Esophagus squamous epithelium (tissue), 5 donors: ENCODE results near the gene ALG5. TPM values are rescaled to one million over a fixed set of nuclear protein-coding genes. Genes with fewer than 3 reads are reported as not detected.

Source experiments
- DNase-seq: peaks from one replicate; lab custom pipeline; 2025; lab: John Stamatoyannopoulos, UW
- H3K27ac ChIP-seq, 4 donors: fragments of 200-600 bp; sonication (generic); one replicate each; pipeline ENCODE4 v1.5.1; 2016 to 2019; ENCODE audit warnings: mild to moderate bottlenecking in 1 of 4
- H3K27me3 ChIP-seq, 4 donors: fragments of 200-600 bp; sonication (generic); 1 replicate in 3 of 4; 2 replicates in 1 of 4; pipeline versions ENCODE4 v1.5.1 to v1.6.0; 2017 to 2021; ENCODE audit warnings: antibody characterized with exemption in 1 of 4
- H3K36me3 ChIP-seq, 3 donors: fragments of 200-600 bp; sonication (generic); one replicate each; pipeline ENCODE4 v1.5.1; 2016 to 2019
- H3K4me1 ChIP-seq, 3 donors: fragments of 200-600 bp; sonication (generic); one replicate each; pipeline ENCODE4 v1.5.1; 2017 to 2019
- H3K4me3 ChIP-seq, 4 donors: fragments of 200-600 bp; sonication (generic); 1 replicate in 3 of 4; 2 replicates in 1 of 4; pipeline ENCODE4 v1.5.1; 2016 to 2019; ENCODE audit warnings: mild to moderate bottlenecking in 2 of 4, moderate library complexity in 1 of 4
- H3K9me3 ChIP-seq, 3 donors: fragments of 200-600 bp; sonication (generic); one replicate each; pipeline ENCODE4 v1.5.1; 2016 to 2019
- CTCF ChIP-seq, 6 experiments: fragments of 450-650 bp in 4 of 6; fragments of 200-600 bp in 2 of 6; sonication (generic) in 2 of 6; IDR thresholded peaks; one replicate each; pipeline ENCODE4 v1.5.1; 2016 to 2019; ENCODE audit warnings: antibody characterized with exemption in 6 of 6, mild to moderate bottlenecking in 4 of 6, moderate library complexity in 4 of 6
- POLR2A ChIP-seq, 4 donors: fragments of 450-650 bp; IDR thresholded peaks; one replicate each; pipeline ENCODE4 v1.6.1; 2017; ENCODE audit warnings: antibody characterized with exemption in 4 of 4, mild to moderate bottlenecking in 4 of 4, moderate library complexity in 3 of 4
- whole genome bisulfite sequencing, 2 donors: methylation state at CpG; one replicate each; pipeline ENCODE4 v1.1.5; 2018; 5-methylcytosine and 5-hydroxymethylcytosine counted together
- intact Hi-C: fragments of 100-400 bp; cut with DNase I; formaldehyde crosslinking; loops from one replicate; pipeline ENCODE4 v1.15.0; 2022
- total RNA-seq, 4 donors: library from RNA; depleted of rRNA; stranded (reverse); fragments of >200 nt; gene quantifications; one replicate each; pipeline ENCODE4 v1.1.0, GENCODE V29; 2016
- donor health status: DM: yes; HTN: yes; CAD: no.

ALG5 gene
- total RNA-seq, 4 donors from 2014 or later = 15.0 to 43.1 (median 23.3) TPM

- Histone ChIP-seq H3K27me3 (peaks cover 0 to 40% (median 0%) of the 10 kb centered on the region in 4 donors), H3K36me3 (no peaks in the 10 kb centered on the region), H3K4me1 (peaks cover 0 to 28% (median 0%) of the 10 kb centered on the region in 3 donors), H3K9me3 (no peaks in the 10 kb centered on the region), H3K27ac (no peak overlapping the region), H3K4me3 (no peak overlapping the region)
- TF ChIP-seq CTCF (IDR thresholded peaks at IDR 0.05) (no peak), POLR2A (IDR thresholded peaks at IDR 0.05) (no peak)
- DNase-seq = no peak
- WGBS, 2 donors = 61 to 63% methylated on average over 5 of the region's 5 CpGs
- intact Hi-C loops = no loop called here
These were observed 84.0 kb downstream of the ALG5 start for GRCh38 chr13:36915106-36915505.

GRCh38 chr13:36914648-36915047, 84.5 kb downstream of the ALG5 start:
- H3K27ac ChIP-seq = no peak overlapping the region
- intact Hi-C loops = no loop called here
- H3K27me3 ChIP-seq = peaks cover 0 to 37% (median 0%) of the 10 kb centered on the region in 4 donors
- no peaks in the 10 kb centered on the region for H3K9me3 ChIP-seq
- 86 to 90% methylated on average over 4 of the region's 4 CpGs for WGBS, 2 donors
- H3K4me3 ChIP-seq = no peak overlapping the region
- TF ChIP-seq CTCF (IDR thresholded peaks at IDR 0.05) = no peak
- no peak for TF ChIP-seq POLR2A (IDR thresholded peaks at IDR 0.05)
- H3K36me3 ChIP-seq = no peaks in the 10 kb centered on the region
- peaks cover 0 to 26% (median 0%) of the 10 kb centered on the region in 3 donors for H3K4me1 ChIP-seq
- DNase-seq = no peak

- Histone ChIP-seq H3K4me1 (peaks cover 0 to 14% (median 0%) of the 10 kb centered on the region in 3 donors), H3K27me3 (peaks cover 0 to 25% (median 0%) of the 10 kb centered on the region in 4 donors), H3K9me3 (no peaks in the 10 kb centered on the region), H3K27ac (no peak overlapping the region), H3K4me3 (no peak overlapping the region), H3K36me3 (no peaks in the 10 kb centered on the region)
- TF ChIP-seq CTCF (IDR thresholded peaks at IDR 0.05) = no peak
- intact Hi-C loops = no loop called here
- no peak for DNase-seq
These were observed 85.7 kb downstream of the ALG5 start for GRCh38 chr13:36913463-36913862.

GRCh38 chr13:36912973-36913372, 86.2 kb downstream of the ALG5 start:
- TF ChIP-seq POLR2A (IDR thresholded peaks at IDR 0.05) (no peak), CTCF (IDR thresholded peaks at IDR 0.05) (no peak)
- H3K4me1 ChIP-seq = peaks cover 0 to 9% (median 0%) of the 10 kb centered on the region in 3 donors
- H3K9me3 ChIP-seq = no peaks in the 10 kb centered on the region
- no peaks in the 10 kb centered on the region for H3K36me3 ChIP-seq
- intact Hi-C loops = no loop called here
- peaks cover 0 to 24% (median 0%) of the 10 kb centered on the region in 4 donors for H3K27me3 ChIP-seq
- WGBS, 2 donors = 51 to 58% methylated on average over 2 of the region's 2 CpGs
- no peak for DNase-seq
- H3K4me3 ChIP-seq = no peak overlapping the region
- no peak overlapping the region for H3K27ac ChIP-seq

- intact Hi-C loops = no loop called here
- Histone ChIP-seq H3K36me3 (no peaks in the 10 kb centered on the region), H3K27me3 (peaks cover 0 to 19% (median 0%) of the 10 kb centered on the region in 4 donors), H3K4me3 (no peak overlapping the region), H3K27ac (no peak overlapping the region), H3K4me1 (peaks cover 0 to 4% (median 0%) of the 10 kb centered on the region in 3 donors), H3K9me3 (no peaks in the 10 kb centered on the region)
- TF ChIP-seq POLR2A (IDR thresholded peaks at IDR 0.05) (no peak), CTCF (IDR thresholded peaks at IDR 0.05) (no peak)
- DNase-seq = no peak
These were observed 86.8 kb downstream of the ALG5 start for GRCh38 chr13:36912369-36912768.
